ENCODE data around the gene CANT1.

DNA sequence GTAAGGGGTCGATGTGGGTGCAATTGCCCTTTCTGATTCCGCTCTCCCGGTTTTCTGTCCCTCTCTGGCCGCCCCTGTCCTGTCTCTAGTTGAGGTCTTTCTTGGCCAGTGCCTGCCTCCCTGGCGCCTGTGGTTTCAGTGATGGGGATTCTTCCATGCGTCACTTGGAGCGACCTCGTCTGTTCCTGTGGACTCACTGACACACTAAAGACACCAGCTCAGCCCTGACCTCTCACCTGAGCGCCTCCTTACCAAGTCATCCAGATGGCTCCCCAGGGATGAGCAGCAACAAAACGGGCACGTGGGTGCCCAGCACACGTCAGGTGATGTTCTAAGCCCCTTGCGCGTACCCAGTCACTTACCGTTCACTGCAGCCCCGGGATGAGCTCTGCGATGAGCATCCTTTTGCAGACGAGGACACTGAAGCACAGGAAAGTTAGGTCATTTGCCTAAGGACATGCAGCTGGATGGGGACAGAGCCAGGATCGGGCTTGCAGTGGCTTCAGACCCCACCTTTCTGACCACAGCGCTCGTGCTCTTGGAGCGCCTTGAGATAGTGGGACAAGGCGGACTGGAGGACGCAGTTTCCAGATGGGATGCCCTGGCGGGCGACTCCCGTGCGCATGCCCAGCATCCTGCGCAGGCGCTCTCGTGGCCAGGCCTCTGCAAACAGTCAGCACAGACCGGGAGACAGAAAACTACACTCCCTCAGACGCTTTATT, 18.4 kb downstream of the CANT1 start:
- TF ChIP-seq POLR2A (IDR thresholded peaks at IDR 0.05; ENCODE audit: borderline replicate concordance, extremely low read depth, insufficient read depth, insufficient read length) (no peak), CTCF (IDR thresholded peaks at IDR 0.05 in 2 of 3, conservative IDR thresholded peaks at IDR 0.05 in 1 of 3; ENCODE audit: borderline replicate concordance in 1 of 3, insufficient read depth in 1 of 3, low read depth in 2 of 3, low read length in 2 of 3) (no peak), JUND (IDR thresholded peaks at IDR 0.05) (no peak), REST (IDR thresholded peaks at IDR 0.05; ENCODE audit: low read depth) (no peak), FOSL1 (IDR thresholded peaks at IDR 0.05; ENCODE audit: low read depth) (no peak), SP1 (IDR thresholded peaks at IDR 0.05; ENCODE audit: low read depth) (no peak), POLR2AphosphoS5 (IDR thresholded peaks at IDR 0.05; ENCODE audit: low read depth, low read length) (no peak), EZH2 (IDR thresholded peaks at IDR 0.05) (no peak), TCF7L2 (IDR thresholded peaks at IDR 0.05; ENCODE audit: borderline replicate concordance, extremely low read depth, insufficient read depth, insufficient read length) (no peak), CEBPB (IDR thresholded peaks at IDR 0.05; ENCODE audit: low read depth) (no peak), RAD21 (IDR thresholded peaks at IDR 0.05; ENCODE audit: low read depth) (no peak), EGR1 (IDR thresholded peaks at IDR 0.05; ENCODE audit: low read depth) (no peak), EZH2phosphoT487 (IDR thresholded peaks at IDR 0.05; ENCODE audit: borderline replicate concordance) (no peak)
- TF ChIP-seq, protein P1, sequence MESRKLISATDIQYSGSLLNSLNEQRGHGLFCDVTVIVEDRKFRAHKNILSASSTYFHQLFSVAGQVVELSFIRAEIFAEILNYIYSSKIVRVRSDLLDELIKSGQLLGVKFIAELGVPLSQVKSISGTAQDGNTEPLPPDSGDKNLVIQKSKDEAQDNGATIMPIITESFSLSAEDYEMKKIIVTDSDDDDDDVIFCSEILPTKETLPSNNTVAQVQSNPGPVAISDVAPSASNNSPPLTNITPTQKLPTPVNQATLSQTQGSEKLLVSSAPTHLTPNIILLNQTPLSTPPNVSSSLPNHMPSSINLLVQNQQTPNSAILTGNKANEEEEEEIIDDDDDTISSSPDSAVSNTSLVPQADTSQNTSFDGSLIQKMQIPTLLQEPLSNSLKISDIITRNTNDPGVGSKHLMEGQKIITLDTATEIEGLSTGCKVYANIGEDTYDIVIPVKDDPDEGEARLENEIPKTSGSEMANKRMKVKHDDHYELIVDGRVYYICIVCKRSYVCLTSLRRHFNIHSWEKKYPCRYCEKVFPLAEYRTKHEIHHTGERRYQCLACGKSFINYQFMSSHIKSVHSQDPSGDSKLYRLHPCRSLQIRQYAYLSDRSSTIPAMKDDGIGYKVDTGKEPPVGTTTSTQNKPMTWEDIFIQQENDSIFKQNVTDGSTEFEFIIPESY (IDR thresholded peaks at IDR 0.05; ENCODE audit: extremely low read depth, insufficient replicate concordance, low read length), result no peak

Measured in HCT116 (cell line).